Activated T-cell treated with anti-CD3 and anti-CD28 coated beads, Interleukin-2, amount 50 U/mL, for 48 hours (primary cell): ENCODE measurements around the gene FOXI1.
A peak's percentile ranks its signal among the peaks of the same experiment; 100 is the strongest.

Experiments
- DNase-seq, 2 experiments: peaks; one replicate each; pipeline ENCODE4 v3.0.0-alpha.2; 2020

The FOXI1 gene

GRCh38 chr5:170105642-170106611, at the start of gene FOXI1:
Gene FOXI1 (plus strand): TSS chr5:170105897. CDS start chr5:170105958, 61 bp downstream.
- DNase-seq, result no peak

GRCh38 chr5:170056561-170057267, 49.0 kb upstream of the FOXI1 start:
- DNase-seq, result no peak

- DNase-seq, result no peak
Measured at GRCh38 chr5:170057311-170057710, 48.4 kb upstream of the FOXI1 start.

- no peak for DNase-seq
Measured at GRCh38 chr5:170059221-170059620, 46.5 kb upstream of the FOXI1 start.

GRCh38 chr5:170067152-170067551, 38.5 kb upstream of the FOXI1 start:
- DNase-seq, result no peak

GRCh38 chr5:170067574-170068170, 38.0 kb upstream of the FOXI1 start:
- DNase-seq, result no peak

GRCh38 chr5:170069512-170069911, 36.2 kb upstream of the FOXI1 start:
- no peak for DNase-seq

- peak; percentile 37 to 44 for DNase-seq
Measured at GRCh38 chr5:170070556-170071412, 34.9 kb upstream of the FOXI1 start.

GRCh38 chr5:170071748-170072147, 33.9 kb upstream of the FOXI1 start:
- no peak for DNase-seq

- DNase-seq, result no peak
Measured at GRCh38 chr5:170075696-170076095, 30.0 kb upstream of the FOXI1 start.

- DNase-seq, result no peak
Measured at GRCh38 chr5:170076211-170076610, 29.5 kb upstream of the FOXI1 start.

- DNase-seq, result no peak
Measured at GRCh38 chr5:170076739-170077138, 29.0 kb upstream of the FOXI1 start.

- no peak for DNase-seq
Measured at GRCh38 chr5:170077526-170077925, 28.2 kb upstream of the FOXI1 start.

GRCh38 chr5:170078458-170078857, 27.2 kb upstream of the FOXI1 start:
- no peak for DNase-seq

GRCh38 chr5:170078931-170079330, 26.8 kb upstream of the FOXI1 start:
- DNase-seq, result no peak

- no peak for DNase-seq
Measured at GRCh38 chr5:170080217-170080616, 25.5 kb upstream of the FOXI1 start.

GRCh38 chr5:170080786-170081445, 24.8 kb upstream of the FOXI1 start:
- no peak for DNase-seq

- DNase-seq, result no peak
Measured at GRCh38 chr5:170081616-170082015, 24.1 kb upstream of the FOXI1 start.

- DNase-seq, result no peak
Measured at GRCh38 chr5:170082701-170083100, 23.0 kb upstream of the FOXI1 start.

- no peak for DNase-seq
Measured at GRCh38 chr5:170087168-170087817, 18.4 kb upstream of the FOXI1 start.

GRCh38 chr5:170092455-170093101, 13.1 kb upstream of the FOXI1 start:
- DNase-seq, result no peak
